HCT116 (cell line): ENCODE measurements around the gene CS. TPM values are rescaled to one million over a fixed set of nuclear protein-coding genes. Genes with fewer than 3 reads are reported as not detected.
A peak's percentile ranks its signal among the peaks of the same experiment; 100 is the strongest.
"Not testable (repeated sequence)": the region's sequence is repeated elsewhere in the genome, so short reads cannot be mapped to it uniquely, and the experiment has no call there.

Source experiments
- ATAC-seq: fragments of 200-7000 bp; cut with Tn5 transposase; 2 replicates; pipeline ENCODE4 v1.9.1; 2020; ENCODE audit warnings: mild to moderate bottlenecking, moderate library complexity
- BruUV-seq: library from RNA; stranded (reverse); fragments of 400-500 nt; replicated peaks from 2 replicates; lab custom pipeline; 2021; lab: Mats Ljungman, UMichigan
- CTCF ChIA-PET: fragments of 300-600 bp; sonication (Branson Sonifier 250); formaldehyde crosslinking; loops from one replicate; lab custom pipeline; 2021; ENCODE audit warnings: antibody characterized with exemption; lab: Charles Lee
- POLR2A ChIA-PET: fragments of 300-600, 350-600 bp; sonication (Branson Sonifier 250); formaldehyde crosslinking; loops from one replicate; lab custom pipeline; 2021; ENCODE audit warnings: antibody characterized with exemption; lab: Charles Lee
- RAD21 ChIA-PET, 2 experiments: fragments of 300-600 bp; sonication (Branson Sonifier 250); formaldehyde crosslinking; loops; one replicate each; lab custom pipeline; 2023; ENCODE audit warnings: low total read pairs in 2 of 2; ENCODE audit not compliant: uncharacterized antibody in 2 of 2, unreplicated experiment in 2 of 2, low non-redundant PET in 1 of 2; lab: Charles Lee
- DNase-seq: peaks from one replicate; pipeline ENCODE4 v3.0.0-alpha.2; 2010; ENCODE audit warnings: low read depth, low spot score
- H2AFZ ChIP-seq: fragments of 200-600 bp; shearing (Covaris generic), sonication (generic); 2 replicates; pipeline ENCODE4 v1.6.1; 2017; ENCODE audit warnings: low read depth, mixed run types, mixed read lengths, antibody characterized with exemption, low read length; ENCODE audit not compliant: poor library complexity, severe bottlenecking
- H3K27ac ChIP-seq: 2 replicates; pipeline ENCODE4 v1.5.1; 2012; ENCODE audit warnings: low read depth, low read length
- H3K27me3 ChIP-seq: fragments of 200-600 bp; sonication (generic); 2 replicates; pipeline ENCODE4 v1.6.1; 2016; ENCODE audit warnings: mixed run types, low read length, mixed read lengths; ENCODE audit not compliant: insufficient read depth
- H3K36me3 ChIP-seq, 2 experiments: fragments of 200-500 bp in 1 of 2; fragments of 200-600 bp in 1 of 2; sonication (Bioruptor generic) in 1 of 2; sonication (generic) in 1 of 2; 2 replicates each; pipeline versions ENCODE4 v1.5.1 to v1.6.1; 2014 to 2016; ENCODE audit warnings: low read length in 2 of 2, inconsistent platforms in 1 of 2, mixed read lengths in 1 of 2, mixed run types in 1 of 2; ENCODE audit not compliant: insufficient read depth in 2 of 2, control insufficient read depth in 1 of 2
- H3K4me1 ChIP-seq, 2 experiments: fragments of 200-600 bp in 1 of 2; sonication (generic) in 1 of 2; 2 replicates each; pipeline versions ENCODE4 v1.5.1 to v1.6.1; 2012 to 2017; ENCODE audit warnings: low read length in 2 of 2, inconsistent platforms in 1 of 2, mild to moderate bottlenecking in 1 of 2, mixed read lengths in 1 of 2, mixed run types in 1 of 2, moderate library complexity in 1 of 2; ENCODE audit not compliant: insufficient read depth in 2 of 2, control insufficient read depth in 1 of 2
- H3K4me2 ChIP-seq: fragments of 200-600 bp; sonication (generic); 2 replicates; pipeline ENCODE4 v1.6.1; 2017; ENCODE audit warnings: mixed run types, low read length, mixed read lengths
- H3K4me3 ChIP-seq, 2 experiments: fragments of 200-600 bp in 1 of 2; sonication (generic) in 1 of 2; replicated peaks in 1 of 2; 2 replicates each; pipeline ENCODE4 v1.5.1; 2011 to 2016; ENCODE audit warnings: low read length in 2 of 2, control low read depth in 1 of 2, low read depth in 1 of 2, mild to moderate bottlenecking in 1 of 2, mixed read lengths in 1 of 2, mixed run types in 1 of 2
- H3K79me2 ChIP-seq: fragments of 200-600 bp; sonication (generic); 2 replicates; pipeline ENCODE4 v1.6.1; 2017; ENCODE audit warnings: mild to moderate bottlenecking, mixed run types, low read length, moderate library complexity, mixed read lengths; ENCODE audit not compliant: insufficient read depth
- H3K9ac ChIP-seq: fragments of 200-600 bp; sonication (generic); 2 replicates; pipeline ENCODE4 v1.6.1; 2016; ENCODE audit warnings: low read length, mixed read lengths
- H3K9me2 ChIP-seq: fragments of 200-600 bp; sonication (generic), shearing (Covaris generic); 2 replicates; pipeline ENCODE4 v1.6.1; 2017; ENCODE audit warnings: mixed run types, mild to moderate bottlenecking, moderate library complexity; ENCODE audit not compliant: insufficient read depth
- H3K9me3 ChIP-seq, 2 experiments: fragments of 200-500 bp in 1 of 2; fragments of 200-600 bp in 1 of 2; sonication (Bioruptor generic) in 1 of 2; sonication (generic) in 1 of 2; 2 replicates each; pipeline ENCODE4 v1.6.1; 2014 to 2017; ENCODE audit warnings: low read length in 2 of 2, mixed read lengths in 2 of 2, inconsistent platforms in 1 of 2, low read depth in 1 of 2, mild to moderate bottlenecking in 1 of 2, mixed run types in 1 of 2, moderate library complexity in 1 of 2; ENCODE audit not compliant: control insufficient read depth in 1 of 2, insufficient read depth in 1 of 2
- H4K20me1 ChIP-seq: fragments of 200-600 bp; sonication (generic), shearing (Covaris generic); 2 replicates; pipeline ENCODE4 v1.6.1; 2017; ENCODE audit warnings: mixed run types, mild to moderate bottlenecking, moderate library complexity; ENCODE audit not compliant: insufficient read depth
- CEBPB ChIP-seq: IDR thresholded peaks from 2 replicates; pipeline ENCODE4 v1.6.1; 2012; ENCODE audit warnings: low read depth
- CTCF ChIP-seq, 3 experiments: fragments of 200-600 bp in 1 of 3; sonication (generic) in 1 of 3; IDR thresholded peaks in 2 of 3; conservative IDR thresholded peaks in 1 of 3; 2 replicates each; pipeline ENCODE4 v1.5.1; 2012 to 2017; ENCODE audit warnings: low read depth in 2 of 3, low read length in 2 of 3, antibody characterized with exemption in 1 of 3, borderline replicate concordance in 1 of 3, control low read depth in 1 of 3, mild to moderate bottlenecking in 1 of 3, mixed read lengths in 1 of 3, mixed run types in 1 of 3, moderate library complexity in 1 of 3; ENCODE audit not compliant: insufficient read depth in 1 of 3
- EGR1 ChIP-seq: IDR thresholded peaks from 2 replicates; pipeline ENCODE4 v1.6.1; 2012; ENCODE audit warnings: low read depth
- ELF1 ChIP-seq: IDR thresholded peaks from 2 replicates; pipeline ENCODE4 v1.6.1; 2012; ENCODE audit warnings: low read depth, borderline replicate concordance
- EZH2 ChIP-seq: fragments of 200-600 bp; sonication (generic); IDR thresholded peaks from 2 replicates; pipeline ENCODE4 v1.6.1; 2017; ENCODE audit warnings: antibody characterized with exemption, mixed run types
- FOSL1 ChIP-seq: IDR thresholded peaks from 2 replicates; pipeline ENCODE4 v1.6.1; 2012; ENCODE audit warnings: low read depth
- JUND ChIP-seq: IDR thresholded peaks from 2 replicates; pipeline ENCODE4 v1.6.1; 2012
- POLR2A ChIP-seq: IDR thresholded peaks from 2 replicates; pipeline ENCODE4 v1.7.0; 2011; ENCODE audit warnings: borderline replicate concordance; ENCODE audit not compliant: insufficient read depth, insufficient read length; ENCODE audit errors: extremely low read depth
- POLR2AphosphoS5 ChIP-seq: IDR thresholded peaks from 2 replicates; pipeline ENCODE4 v1.6.1; 2011; ENCODE audit warnings: mild to moderate bottlenecking, low read depth, low read length, moderate library complexity
- SIN3A ChIP-seq: IDR thresholded peaks from 2 replicates; pipeline ENCODE4 v1.6.1; 2012; ENCODE audit warnings: low read depth
- SP1 ChIP-seq: IDR thresholded peaks from 2 replicates; pipeline ENCODE4 v1.6.1; 2012; ENCODE audit warnings: low read depth
- SRF ChIP-seq: IDR thresholded peaks from 2 replicates; pipeline ENCODE4 v1.6.1; 2012; ENCODE audit warnings: low read depth
- YY1 ChIP-seq: IDR thresholded peaks from 2 replicates; pipeline ENCODE4 v1.6.1; 2011; ENCODE audit warnings: low read length, low read depth, moderate library complexity, mild to moderate bottlenecking; ENCODE audit not compliant: insufficient replicate concordance; ENCODE audit errors: extremely low read depth
- ZFX ChIP-seq: fragments of 450-650 bp; IDR thresholded peaks from 2 replicates; pipeline ENCODE4 v1.6.1; 2017
- ZNF274 ChIP-seq: fragments of 200-500 bp; sonication (Bioruptor generic); IDR thresholded peaks from 2 replicates; pipeline ENCODE4 v1.6.1; 2014; ENCODE audit warnings: mild to moderate bottlenecking, low read depth, low read length, inconsistent platforms
- intact Hi-C: fragments of 100-400 bp; cut with micrococcal nuclease; formaldehyde crosslinking; loops from 2 replicates; pipeline ENCODE4 v1.10.0; 2022
- total RNA-seq: library from RNA; stranded (reverse); gene quantifications from one replicate; pipeline ENCODE4 v1.2.1, GENCODE V29; 2021; ENCODE audit not compliant: unreplicated experiment
- TF ChIP-seq, protein P1 (sequence below): IDR thresholded peaks from 2 replicates; pipeline ENCODE4 v1.6.1; 2012; ENCODE audit warnings: low read depth

Gene CS
- total RNA-seq, 1 experiment from 2014 or later: 270 TPM

DNA sequence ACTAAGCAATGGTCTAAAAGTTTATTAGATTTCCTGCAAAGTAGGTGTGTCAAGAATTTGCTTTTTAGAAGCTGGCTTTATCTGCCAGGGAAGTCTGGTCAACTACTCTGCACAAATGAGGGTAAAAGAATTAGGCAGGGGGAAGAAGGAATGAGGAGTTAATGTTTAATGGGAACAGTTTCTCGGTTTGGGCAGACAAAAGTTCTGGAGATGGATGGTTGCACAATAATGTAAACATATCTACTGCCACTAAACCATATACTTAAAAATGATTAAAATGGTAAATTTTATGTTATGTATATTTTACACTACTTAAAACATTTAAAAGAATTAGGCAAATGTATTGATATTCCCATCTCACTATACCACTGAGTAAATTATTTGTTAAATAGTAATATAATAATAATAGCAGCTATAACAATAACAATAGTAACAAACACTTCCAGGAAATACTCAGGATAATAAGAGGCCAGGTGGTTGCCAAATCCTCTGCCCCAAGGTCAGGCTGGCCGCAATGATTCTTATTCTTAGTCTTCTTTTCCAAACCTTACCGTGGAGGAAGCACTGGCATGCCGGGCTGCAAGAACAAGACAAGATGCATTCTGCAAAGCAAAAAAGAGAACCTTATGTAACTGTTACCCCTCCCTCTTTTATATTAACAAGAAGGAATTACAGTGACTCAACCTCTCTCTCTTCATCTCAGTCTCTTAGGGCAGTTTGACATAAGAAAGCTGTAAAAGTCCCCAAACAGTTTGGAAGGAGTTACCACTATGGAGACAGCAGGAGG, 13.9 kb downstream of the CS start:
- 0 out of 2 replicates have a peak, but pooled peaks cover 4% of the 10 kb centered on the region for H4K20me1 ChIP-seq
- POLR2A ChIA-PET: no interaction called here
- no peak overlapping the region for H3K4me2 ChIP-seq
- H3K9ac ChIP-seq: no peak overlapping the region
- CTCF ChIA-PET: no interaction called here
- peaks cover 5 to 9% of the 10 kb centered on the region in 2 experiments for H3K4me1 ChIP-seq
- peaks cover 29 to 37% of the 10 kb centered on the region in 2 experiments; a peak in 3 of 4 replicates for H3K36me3 ChIP-seq
- H3K9me2 ChIP-seq: no peaks in the 10 kb centered on the region
- H3K9me3 ChIP-seq: no peaks in the 10 kb centered on the region
- H2AFZ ChIP-seq: no peak overlapping the region
- H3K4me3 ChIP-seq: no peak overlapping the region
- H3K27me3 ChIP-seq: no peaks in the 10 kb centered on the region
- intact Hi-C loops: no loop called here
- TSS peak; percentile 23 for BruUV-seq
- ATAC-seq (no peak), DNase-seq (no peak)
- no peak overlapping the region for H3K27ac ChIP-seq
- RAD21 ChIA-PET: no interaction called here
- TF ChIP-seq FOSL1 (no peak), ZNF274 (no peak), EGR1 (no peak), SRF (no peak), SIN3A (no peak), EZH2 (no peak), ZFX (no peak), CEBPB (no peak), JUND (no peak), SP1 (no peak), POLR2AphosphoS5 (no peak), YY1 (no peak), CTCF (IDR thresholded peaks at IDR 0.05 in 2 of 3, conservative IDR thresholded peaks at IDR 0.05 in 1 of 3; ENCODE audit: borderline replicate concordance in 1 of 3, insufficient read depth in 1 of 3, low read depth in 2 of 3, low read length in 2 of 3) (no peak), POLR2A (no peak), ELF1 (no peak)
- TF ChIP-seq, protein P1, sequence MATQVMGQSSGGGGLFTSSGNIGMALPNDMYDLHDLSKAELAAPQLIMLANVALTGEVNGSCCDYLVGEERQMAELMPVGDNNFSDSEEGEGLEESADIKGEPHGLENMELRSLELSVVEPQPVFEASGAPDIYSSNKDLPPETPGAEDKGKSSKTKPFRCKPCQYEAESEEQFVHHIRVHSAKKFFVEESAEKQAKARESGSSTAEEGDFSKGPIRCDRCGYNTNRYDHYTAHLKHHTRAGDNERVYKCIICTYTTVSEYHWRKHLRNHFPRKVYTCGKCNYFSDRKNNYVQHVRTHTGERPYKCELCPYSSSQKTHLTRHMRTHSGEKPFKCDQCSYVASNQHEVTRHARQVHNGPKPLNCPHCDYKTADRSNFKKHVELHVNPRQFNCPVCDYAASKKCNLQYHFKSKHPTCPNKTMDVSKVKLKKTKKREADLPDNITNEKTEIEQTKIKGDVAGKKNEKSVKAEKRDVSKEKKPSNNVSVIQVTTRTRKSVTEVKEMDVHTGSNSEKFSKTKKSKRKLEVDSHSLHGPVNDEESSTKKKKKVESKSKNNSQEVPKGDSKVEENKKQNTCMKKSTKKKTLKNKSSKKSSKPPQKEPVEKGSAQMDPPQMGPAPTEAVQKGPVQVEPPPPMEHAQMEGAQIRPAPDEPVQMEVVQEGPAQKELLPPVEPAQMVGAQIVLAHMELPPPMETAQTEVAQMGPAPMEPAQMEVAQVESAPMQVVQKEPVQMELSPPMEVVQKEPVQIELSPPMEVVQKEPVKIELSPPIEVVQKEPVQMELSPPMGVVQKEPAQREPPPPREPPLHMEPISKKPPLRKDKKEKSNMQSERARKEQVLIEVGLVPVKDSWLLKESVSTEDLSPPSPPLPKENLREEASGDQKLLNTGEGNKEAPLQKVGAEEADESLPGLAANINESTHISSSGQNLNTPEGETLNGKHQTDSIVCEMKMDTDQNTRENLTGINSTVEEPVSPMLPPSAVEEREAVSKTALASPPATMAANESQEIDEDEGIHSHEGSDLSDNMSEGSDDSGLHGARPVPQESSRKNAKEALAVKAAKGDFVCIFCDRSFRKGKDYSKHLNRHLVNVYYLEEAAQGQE: no peak
- peaks cover 55% of the 10 kb centered on the region for H3K79me2 ChIP-seq

GRCh38 chr12:56284263-56284662, 15.9 kb downstream of the CS start:
- CTCF ChIA-PET, BruUV-seq, POLR2A ChIA-PET, intact Hi-C loops, H3K27ac ChIP-seq, H3K9me3 ChIP-seq, H3K4me3 ChIP-seq, H2AFZ ChIP-seq, H3K9me2 ChIP-seq, H3K9ac ChIP-seq, H3K4me2 ChIP-seq, H3K27me3 ChIP-seq, H4K20me1 ChIP-seq, ATAC-seq, H3K4me1 ChIP-seq, DNase-seq: not testable (repeated sequence)
- Histone ChIP-seq H3K79me2 (peaks cover 36% of the 10 kb centered on the region), H3K36me3 (peaks cover 34 to 38% of the 10 kb centered on the region in 2 experiments)
- RAD21 ChIA-PET: interaction anchor here in 1 of 2 experiments (0.7 kb wide), 1 partner anchor 91 kb away, joined by 3 read pairs; no protein-coding TSS in a partner anchor
